Esophagus muscularis mucosa (tissue), 3 donors: ENCODE measurements around the gene PHKB.

ENCODE experiments used
- CTCF ChIP-seq, 3 experiments: fragments of 200-600 bp in 2 of 3; fragments of 450-650 bp in 1 of 3; sonication (generic) in 2 of 3; IDR thresholded peaks; one replicate each; pipeline ENCODE4 v1.5.1; 2017 to 2019; ENCODE audit warnings: antibody characterized with exemption in 3 of 3, mild to moderate bottlenecking in 2 of 3, moderate library complexity in 1 of 3
- EP300 ChIP-seq: sonication (generic); formaldehyde crosslinking; IDR thresholded peaks from one replicate; pipeline ENCODE4 v1.6.1; 2017; ENCODE audit warnings: antibody characterized with exemption

DNA sequence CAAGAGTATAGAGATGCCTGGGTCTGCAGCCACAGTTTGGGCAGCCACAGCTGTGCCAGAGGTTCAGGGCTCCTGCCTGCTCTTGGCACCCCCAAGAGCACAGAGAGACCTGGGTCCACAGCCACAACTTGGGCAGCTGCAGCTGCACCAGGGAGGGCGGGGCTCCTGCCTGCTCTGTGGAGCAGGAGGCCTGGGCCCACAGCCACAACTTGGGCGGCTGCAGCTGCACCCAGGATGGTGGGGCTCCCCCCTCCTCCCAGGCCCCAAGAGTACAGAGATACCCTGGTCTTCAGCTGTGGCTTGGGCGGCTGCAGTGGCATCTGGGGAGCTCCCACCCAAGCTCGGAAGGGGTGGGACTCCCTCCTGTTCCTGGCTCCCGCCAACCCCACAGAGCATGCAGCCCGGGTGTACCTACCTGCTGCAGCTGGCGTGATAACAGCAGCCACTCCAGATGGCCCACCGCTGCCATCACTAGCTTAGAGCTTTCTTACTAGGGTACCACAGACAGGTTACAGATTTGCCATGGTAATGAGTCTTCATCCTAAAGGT, 72.7 kb downstream of the PHKB start:
- TF ChIP-seq EP300 (no peak), CTCF (IDR thresholded peaks at IDR 0.05) (no peak)
